ENCODE results near the gene AIFM3. TPM values are rescaled to one million over a fixed set of nuclear protein-coding genes. Genes with fewer than 3 reads are reported as not detected.

The AIFM3 gene
- total RNA-seq, 1 donor from 2014 or later: 0.64 TPM

DNA sequence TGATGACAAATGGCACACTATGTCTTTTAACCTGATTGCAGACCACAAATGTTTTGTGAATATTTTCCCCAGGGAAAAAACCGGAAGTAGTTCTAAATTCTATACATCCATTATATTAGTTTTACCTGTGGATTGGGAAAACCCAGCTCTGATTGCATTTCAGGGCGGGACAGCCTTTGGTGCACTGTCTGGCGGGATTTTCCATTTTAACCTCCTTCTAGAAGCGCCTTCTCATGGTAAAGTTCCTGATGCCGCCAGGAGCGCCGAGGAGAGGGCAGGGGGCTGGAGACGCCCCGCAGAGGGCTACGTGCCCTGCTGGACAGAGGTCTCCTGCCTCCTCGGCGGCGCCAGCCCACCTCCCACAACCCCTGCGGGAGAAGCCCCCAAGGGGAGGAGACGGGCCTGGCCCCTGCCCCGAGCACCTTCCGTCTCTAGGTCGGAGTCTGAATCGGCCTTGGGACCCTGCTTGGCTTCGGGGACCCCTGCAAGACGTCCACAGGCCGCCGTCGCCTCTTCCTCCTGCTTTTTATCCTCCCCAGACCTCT is 46.7 kb downstream of the AIFM3 start:
- DNase-seq: no peak
- Mint-ChIP-seq H3K27ac (ENCODE audit: unreplicated experiment) (peak overlapping the region; percentile 92), H3K27me3 (ENCODE audit: unreplicated experiment) (peaks cover 25% of the 10 kb centered on the region), H3K4me1 (ENCODE audit: low read depth, unreplicated experiment) (peaks cover 35% of the 10 kb centered on the region), H3K36me3 (ENCODE audit: unreplicated experiment) (no peaks in the 10 kb centered on the region), H3K9me3 (ENCODE audit: unreplicated experiment) (peaks cover 10% of the 10 kb centered on the region), H3K4me3 (ENCODE audit: unreplicated experiment) (peak overlapping the region; percentile 99)
- TF ChIP-seq, protein P1, sequence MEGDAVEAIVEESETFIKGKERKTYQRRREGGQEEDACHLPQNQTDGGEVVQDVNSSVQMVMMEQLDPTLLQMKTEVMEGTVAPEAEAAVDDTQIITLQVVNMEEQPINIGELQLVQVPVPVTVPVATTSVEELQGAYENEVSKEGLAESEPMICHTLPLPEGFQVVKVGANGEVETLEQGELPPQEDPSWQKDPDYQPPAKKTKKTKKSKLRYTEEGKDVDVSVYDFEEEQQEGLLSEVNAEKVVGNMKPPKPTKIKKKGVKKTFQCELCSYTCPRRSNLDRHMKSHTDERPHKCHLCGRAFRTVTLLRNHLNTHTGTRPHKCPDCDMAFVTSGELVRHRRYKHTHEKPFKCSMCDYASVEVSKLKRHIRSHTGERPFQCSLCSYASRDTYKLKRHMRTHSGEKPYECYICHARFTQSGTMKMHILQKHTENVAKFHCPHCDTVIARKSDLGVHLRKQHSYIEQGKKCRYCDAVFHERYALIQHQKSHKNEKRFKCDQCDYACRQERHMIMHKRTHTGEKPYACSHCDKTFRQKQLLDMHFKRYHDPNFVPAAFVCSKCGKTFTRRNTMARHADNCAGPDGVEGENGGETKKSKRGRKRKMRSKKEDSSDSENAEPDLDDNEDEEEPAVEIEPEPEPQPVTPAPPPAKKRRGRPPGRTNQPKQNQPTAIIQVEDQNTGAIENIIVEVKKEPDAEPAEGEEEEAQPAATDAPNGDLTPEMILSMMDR (IDR thresholded peaks at IDR 0.05; ENCODE audit: partially characterized antibody, unreplicated experiment): no peak

DNA sequence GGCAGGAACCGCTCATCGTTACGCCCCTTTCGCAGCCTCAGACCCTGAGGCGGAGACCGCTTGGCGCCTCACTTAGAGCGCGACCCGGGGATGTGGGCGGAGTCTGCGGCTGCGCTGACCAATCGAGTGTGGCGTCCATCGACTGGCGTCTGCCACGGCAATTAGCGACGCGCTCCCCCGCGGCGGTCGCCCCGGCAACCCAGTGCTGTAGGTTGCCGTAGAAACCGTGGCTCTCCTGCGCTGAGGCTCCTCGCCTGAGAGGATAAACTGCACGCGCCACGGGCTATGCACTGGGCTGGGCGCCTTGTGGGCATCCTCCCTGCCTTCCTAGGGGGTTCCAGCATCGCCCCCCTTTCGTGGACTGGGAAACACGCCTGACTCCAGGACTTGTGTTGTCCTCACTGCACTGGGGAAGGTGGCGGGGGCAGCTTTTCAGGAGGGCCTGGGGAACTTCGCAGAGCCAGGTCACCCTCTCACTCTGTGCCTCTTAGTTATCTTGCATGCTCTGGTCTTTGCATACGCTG is 47.2 kb downstream of the AIFM3 start:
- H3K4me3 Mint-ChIP-seq (ENCODE audit: unreplicated experiment): peak overlapping the region; percentile 99
- no peaks in the 10 kb centered on the region for H3K36me3 Mint-ChIP-seq (ENCODE audit: unreplicated experiment)
- DNase-seq: peak; percentile 98
- TF ChIP-seq, protein P1 (IDR thresholded peaks at IDR 0.05; ENCODE audit: partially characterized antibody, unreplicated experiment): no peak
- peak overlapping the region; percentile 99 for H3K27ac Mint-ChIP-seq (ENCODE audit: unreplicated experiment)
- peaks cover 10% of the 10 kb centered on the region for H3K9me3 Mint-ChIP-seq (ENCODE audit: unreplicated experiment)
- H3K4me1 Mint-ChIP-seq (ENCODE audit: low read depth, unreplicated experiment): peaks cover 35% of the 10 kb centered on the region
- H3K27me3 Mint-ChIP-seq (ENCODE audit: unreplicated experiment): peaks cover 25% of the 10 kb centered on the region

DNA sequence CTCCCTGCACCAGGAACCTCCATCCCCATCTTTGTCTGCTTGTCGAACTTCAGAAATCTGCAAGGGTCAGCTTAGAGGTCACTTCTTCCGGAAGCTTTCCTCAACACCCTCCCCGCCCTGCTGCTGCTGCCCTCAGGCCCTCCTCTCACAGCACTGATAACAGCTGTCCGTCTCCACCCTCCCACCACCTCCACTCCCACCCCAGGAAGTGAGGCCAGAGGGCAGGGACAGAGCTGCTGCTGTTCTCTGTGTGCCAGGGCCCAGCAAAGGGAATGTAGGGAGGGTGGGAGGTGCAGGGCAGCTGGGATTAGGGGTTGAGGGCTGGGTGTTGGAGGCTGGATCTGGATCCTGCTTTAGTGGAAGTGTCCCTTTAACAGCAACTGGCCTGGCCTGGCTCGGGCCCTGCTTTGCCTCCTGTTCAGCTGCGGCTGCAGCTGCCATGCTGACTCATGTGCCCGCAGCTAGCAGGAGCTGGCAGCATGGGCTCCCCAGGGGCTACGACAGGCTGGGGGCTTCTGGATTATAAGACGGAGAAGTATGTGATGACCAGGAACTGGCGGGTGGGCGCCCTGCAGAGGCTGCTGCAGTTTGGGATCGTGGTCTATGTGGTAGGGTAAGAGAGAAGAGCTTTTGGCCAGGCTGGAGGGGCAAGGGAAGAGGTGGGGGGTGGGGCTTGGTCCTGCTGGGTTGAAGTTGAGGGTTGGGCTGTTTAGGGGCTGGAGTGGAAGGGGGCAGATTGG is 47.8 kb downstream of the AIFM3 start, which contains the start of gene P2RX6:
P2RX6 (plus strand) TSS at position 440 of the 740 bp plus-strand sequence; CDS start at position 450, 10 bp downstream.
- Mint-ChIP-seq H3K4me3 (ENCODE audit: unreplicated experiment) (peak within 1 kb of the TSS; percentile 99), H3K27me3 (ENCODE audit: unreplicated experiment) (peaks cover 25% of the 10 kb centered on the region), H3K36me3 (ENCODE audit: unreplicated experiment) (no peaks in the 10 kb centered on the region), H3K4me1 (ENCODE audit: low read depth, unreplicated experiment) (peaks cover 35% of the 10 kb centered on the region), H3K9me3 (ENCODE audit: unreplicated experiment) (peaks cover 10% of the 10 kb centered on the region), H3K27ac (ENCODE audit: unreplicated experiment) (peak within 1 kb of the TSS; percentile 99)
- TF ChIP-seq, protein P1 (IDR thresholded peaks at IDR 0.05; ENCODE audit: partially characterized antibody, unreplicated experiment): no peak
- DNase-seq: peak; percentile 75

DNA sequence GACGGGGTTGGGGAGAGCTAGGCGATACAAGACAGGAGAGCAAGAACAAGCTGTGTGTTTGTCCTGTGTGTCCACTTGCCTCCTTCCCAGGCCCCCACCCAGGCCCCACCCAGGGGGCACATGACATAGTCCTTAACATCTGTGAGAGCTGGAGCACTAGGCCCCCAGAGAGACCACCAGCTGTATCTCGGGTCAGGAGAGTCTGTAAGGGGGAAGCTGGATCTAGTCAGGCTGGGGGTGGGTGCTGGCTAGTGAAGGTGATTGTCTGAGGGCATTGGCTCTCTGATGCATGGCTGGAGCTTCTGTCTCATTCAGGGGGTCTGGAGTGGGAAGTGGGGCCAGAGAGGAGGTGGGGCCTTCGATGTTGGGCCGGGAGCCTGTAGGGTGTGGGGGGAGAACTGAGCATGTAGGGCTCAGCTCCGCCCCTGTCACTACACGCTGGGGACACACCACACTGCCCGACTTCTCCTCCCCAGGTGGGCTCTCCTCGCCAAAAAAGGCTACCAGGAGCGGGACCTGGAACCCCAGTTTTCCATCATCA is 48.5 kb downstream of the AIFM3 start:
- H3K27me3 Mint-ChIP-seq (ENCODE audit: unreplicated experiment): peaks cover 25% of the 10 kb centered on the region
- TF ChIP-seq, protein P1 (IDR thresholded peaks at IDR 0.05; ENCODE audit: partially characterized antibody, unreplicated experiment): no peak
- H3K9me3 Mint-ChIP-seq (ENCODE audit: unreplicated experiment): peaks cover 10% of the 10 kb centered on the region
- H3K27ac Mint-ChIP-seq (ENCODE audit: unreplicated experiment): peak overlapping the region; percentile 99
- H3K4me1 Mint-ChIP-seq (ENCODE audit: low read depth, unreplicated experiment): peaks cover 35% of the 10 kb centered on the region
- H3K4me3 Mint-ChIP-seq (ENCODE audit: unreplicated experiment): peak overlapping the region; percentile 99
- no peak for DNase-seq
- H3K36me3 Mint-ChIP-seq (ENCODE audit: unreplicated experiment): no peaks in the 10 kb centered on the region
